Stomach (tissue), 4 donors: ENCODE results near the gene PLA2G3.

ENCODE experiments used
- CTCF ChIP-seq, 7 experiments: fragments of 450-650 bp in 4 of 7; fragments of 200-600 bp in 3 of 7; sonication (generic) in 3 of 7; IDR thresholded peaks; one replicate each; pipeline ENCODE4 v1.5.1; 2016 to 2019; ENCODE audit warnings: antibody characterized with exemption in 7 of 7, control low read depth in 2 of 7, mild to moderate bottlenecking in 1 of 7
- POLR2A ChIP-seq, 4 donors: fragments of 450-650 bp; IDR thresholded peaks; one replicate each; pipeline ENCODE4 v1.6.1; 2016; ENCODE audit warnings: antibody characterized with exemption in 4 of 4, control low read depth in 2 of 4, mild to moderate bottlenecking in 1 of 4, moderate library complexity in 1 of 4

GRCh38 chr22:31093086-31093850, 47.0 kb downstream of the PLA2G3 start:
- TF ChIP-seq CTCF (IDR thresholded peaks at IDR 0.05): no peak
- no peak for TF ChIP-seq POLR2A (IDR thresholded peaks at IDR 0.05)
